H4 (cell line): ENCODE results near the gene GDPD1. TPM values are rescaled to one million over a fixed set of nuclear protein-coding genes. Genes with fewer than 3 reads are reported as not detected.

ENCODE experiments used
- DNase-seq: peaks from one replicate; pipeline ENCODE4 v3.0.0-alpha.2; 2015; ENCODE audit warnings: low spot score
- total RNA-seq: library from RNA; depleted of rRNA; stranded (reverse); fragments of >200 nt; shearing (Covaris generic); gene quantifications from 2 replicates; pipeline ENCODE4 v1.2.3, GENCODE V29; 2014; rRNA removed

Gene GDPD1
- total RNA-seq, 1 experiment from 2014 or later, result 3.7 TPM

DNA sequence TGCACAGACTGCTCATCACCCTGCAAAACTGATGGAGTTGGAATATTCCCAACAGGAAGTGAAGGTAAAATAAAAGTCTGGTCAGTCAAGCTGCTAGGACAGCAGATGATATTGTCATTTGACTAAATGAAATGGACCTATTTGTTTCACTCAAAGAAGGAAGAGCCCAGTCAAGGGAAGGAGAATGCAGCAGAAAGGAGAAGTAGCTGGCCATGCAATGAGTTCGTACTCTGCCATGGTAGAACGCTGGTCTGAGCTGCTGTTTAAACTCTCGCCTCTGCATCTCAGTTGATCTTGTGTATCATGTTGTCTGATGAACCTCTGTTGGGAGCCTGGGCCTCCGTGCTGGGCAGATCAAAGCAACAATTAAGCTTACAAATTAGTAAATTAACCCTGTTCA lies 95.6 kb downstream of the GDPD1 start:
- DNase-seq, result no peak

Other genes with a start within 250 kb of the GDPD1 start
- 29.0 and 35.7 TPM in 2 replicates for gene TRIM37, start 113.6 kb upstream of the GDPD1 start, total RNA-seq
- 122 and 153 TPM in 2 replicates for gene SKA2, start 65.3 kb upstream of the GDPD1 start, total RNA-seq
- gene PRR11, start 64.8 kb upstream of the GDPD1 start, total RNA-seq, result 13.0 and 14.7 TPM in 2 replicates
- gene SMG8, start 10.5 kb upstream of the GDPD1 start, total RNA-seq, result 21.8 and 23.5 TPM in 2 replicates
- 0.86 and 1.9 TPM in 2 replicates for gene YPEL2, start 111.1 kb downstream of the GDPD1 start, total RNA-seq